ENCODE measurements around the gene NFATC2. TPM values are rescaled to one million over a fixed set of nuclear protein-coding genes. Genes with fewer than 3 reads are reported as not detected.

Gene NFATC2
- total and polyA plus RNA-seq, 2 of the 4 experiments (the other 2 are of a cell fraction) = 0.18 to 0.38 TPM

DNA sequence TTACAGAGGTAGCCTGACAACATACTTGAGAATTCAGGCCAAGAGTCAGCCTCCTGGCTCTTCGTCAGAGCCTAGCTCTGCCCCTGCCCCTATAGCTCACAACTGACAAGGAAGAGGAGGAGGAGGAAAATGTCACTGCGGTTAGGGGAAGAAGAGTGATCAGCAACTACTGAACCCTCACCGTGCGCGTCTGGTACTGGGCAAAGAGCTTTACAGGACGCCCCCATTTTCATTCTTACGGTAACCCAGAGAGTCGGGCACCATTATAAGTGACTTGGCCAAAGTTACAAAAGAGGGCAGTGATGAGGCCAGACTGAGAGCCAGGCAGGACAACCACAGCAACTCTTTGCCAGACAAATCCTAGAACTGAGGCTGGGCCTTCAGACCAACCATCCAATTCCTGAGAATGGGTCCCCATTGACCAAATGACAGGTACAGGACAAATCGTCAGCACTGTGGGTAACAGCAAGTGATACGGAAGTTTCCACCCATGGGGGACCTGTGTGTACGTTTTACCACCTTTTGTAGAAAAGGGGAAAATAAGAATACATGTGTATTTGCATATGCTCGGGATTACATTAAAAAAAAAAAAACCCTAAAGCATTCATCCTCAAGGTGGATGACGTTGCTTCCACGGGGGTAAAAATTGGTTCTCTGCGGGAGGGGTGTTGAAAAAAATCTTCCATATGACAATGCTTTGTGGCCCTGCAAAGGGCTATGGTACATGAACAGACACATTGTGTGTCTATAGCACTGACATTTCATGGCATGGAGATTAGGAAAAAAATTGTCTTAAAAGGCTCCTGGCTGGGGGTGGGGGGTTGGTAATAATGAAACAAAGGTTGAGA is 118.0 kb downstream of the NFATC2 start (continued):
- TF ChIP-seq, protein P1, sequence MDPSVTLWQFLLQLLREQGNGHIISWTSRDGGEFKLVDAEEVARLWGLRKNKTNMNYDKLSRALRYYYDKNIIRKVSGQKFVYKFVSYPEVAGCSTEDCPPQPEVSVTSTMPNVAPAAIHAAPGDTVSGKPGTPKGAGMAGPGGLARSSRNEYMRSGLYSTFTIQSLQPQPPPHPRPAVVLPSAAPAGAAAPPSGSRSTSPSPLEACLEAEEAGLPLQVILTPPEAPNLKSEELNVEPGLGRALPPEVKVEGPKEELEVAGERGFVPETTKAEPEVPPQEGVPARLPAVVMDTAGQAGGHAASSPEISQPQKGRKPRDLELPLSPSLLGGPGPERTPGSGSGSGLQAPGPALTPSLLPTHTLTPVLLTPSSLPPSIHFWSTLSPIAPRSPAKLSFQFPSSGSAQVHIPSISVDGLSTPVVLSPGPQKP (IDR thresholded peaks at IDR 0.05; ENCODE audit: borderline replicate concordance, low read depth, low read length) = no peak

DNA sequence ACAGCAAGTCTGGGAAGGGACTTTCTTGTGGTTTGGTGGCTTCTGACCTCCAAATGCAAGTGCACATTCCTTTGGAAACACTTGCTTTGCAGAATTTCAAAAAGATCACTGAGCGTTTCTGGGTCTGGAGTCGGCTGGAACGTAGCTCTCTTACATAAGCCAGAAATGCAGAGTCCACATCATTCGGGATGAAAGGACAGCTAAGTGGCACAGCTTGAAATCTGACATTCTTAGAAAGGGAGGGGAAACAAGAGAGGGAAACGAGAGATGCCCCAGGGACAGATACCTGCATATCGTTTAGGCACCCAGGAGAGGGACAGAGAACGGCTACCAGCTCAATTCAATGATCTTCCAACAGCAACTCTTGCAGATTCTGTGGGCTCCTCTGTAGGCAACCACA is 118.7 kb downstream of the NFATC2 start:
- H3K4me1 ChIP-seq (ENCODE audit: control insufficient read depth, insufficient read depth, low read length) = peaks cover 3% of the 10 kb centered on the region; the same call in 1 of the 2 replicates
- CTCF ChIA-PET = no interaction called here
- no peak overlapping the region for H3K14ac ChIP-seq (replicated peaks; ENCODE audit: low read depth, low read length)
- no peaks in the 10 kb centered on the region for H3K79me1 ChIP-seq (ENCODE audit: low read depth in 1 of 2, low read length in 2 of 2)
- no peak overlapping the region for H4K91ac ChIP-seq (ENCODE audit: insufficient read depth, low read depth, low read length)
- H3K56ac ChIP-seq (ENCODE audit: extremely low read depth, insufficient read depth, low read length) = no peak overlapping the region
- H3K9me1 ChIP-seq (ENCODE audit: insufficient read depth, low read length) = 0 out of 2 replicates have a peak, but pooled peaks cover 7% of the 10 kb centered on the region
- H4K20me1 ChIP-seq (ENCODE audit: insufficient read depth, low read length) = no peaks in the 10 kb centered on the region
- H2BK120ac ChIP-seq (ENCODE audit: low read depth, low read length) = no peak overlapping the region
- dilution Hi-C loops (cut with HindIII; ENCODE audit: low sequenced_read_pairs, unreplicated experiment) (loop anchor here (25.0 kb wide), 1 partner anchor 163 kb away; no protein-coding TSS in a partner anchor), intact Hi-C loops (cut with micrococcal nuclease) (no loop called here), in situ Hi-C loops (cut with MboI; ENCODE audit: low sequenced_read_pairs) (no loop called here)
- no peak overlapping the region for H2AFZ ChIP-seq (replicated peaks; ENCODE audit: low read length, poor library complexity)
- no TSS peak for BruUV-seq (replicated peaks)
- POLR2A ChIA-PET (ENCODE audit: unreplicated experiment) = no interaction called here
- H3K9ac ChIP-seq (ENCODE audit: low read depth, low read length) = no peak overlapping the region
- no peak overlapping the region for H2BK15ac ChIP-seq (ENCODE audit: low read depth, low read length)
- H3K4me3 ChIP-seq (ENCODE audit: insufficient read depth, low read depth, low read length) = no peak overlapping the region
- H3K9me3 ChIP-seq (ENCODE audit: control insufficient read depth, insufficient read depth, low read length) = no peaks in the 10 kb centered on the region
- H3K27ac ChIP-seq (ENCODE audit: insufficient read depth, low read length) = no peak overlapping the region
- H3K4me2 ChIP-seq (ENCODE audit: low read depth, low read length) = no peak overlapping the region
- H4K8ac ChIP-seq (ENCODE audit: low read depth in 2 of 2, low read length in 2 of 2) = no peak overlapping the region
- no peak for ATAC-seq (ENCODE audit: low read depth)
- H3K18ac ChIP-seq (ENCODE audit: low read depth, low read length) = no peak overlapping the region
- H3K36me3 ChIP-seq (ENCODE audit: control insufficient read depth, insufficient read depth, low read length) = no peaks in the 10 kb centered on the region
- no peak overlapping the region for H3K4ac ChIP-seq (ENCODE audit: low read depth, low read length)
- no peak overlapping the region for H2BK5ac ChIP-seq (ENCODE audit: low read depth, low read length, poor library complexity, severe bottlenecking)
- H2AK5ac ChIP-seq (ENCODE audit: low read depth, low read length) = no peak overlapping the region
- 66% methylated on average over 4 of the region's 7 CpGs; no CpG with 5 or more reads in 1 of the 2 experiments for WGBS, 2 experiments (ENCODE audit: extremely low coverage in 2 of 2, insufficient read length in 1 of 2)
- no peaks in the 10 kb centered on the region for H3K27me3 ChIP-seq (ENCODE audit: control insufficient read depth, insufficient read depth, low read length)
- H3K23ac ChIP-seq (ENCODE audit: low read depth, low read length) = no peak overlapping the region
- no peak overlapping the region for H2BK20ac ChIP-seq (ENCODE audit: low read depth, low read length)
- no peak for DNase-seq
- H2AK9ac ChIP-seq (replicated peaks; ENCODE audit: low read depth, low read length, poor library complexity) = no peak overlapping the region
- TF ChIP-seq MAFK (IDR thresholded peaks at IDR 0.05; ENCODE audit: low read depth, low read length) (no peak), SMC3 (IDR thresholded peaks at IDR 0.05; ENCODE audit: low read depth, low read length) (no peak)
- H4K5ac ChIP-seq (ENCODE audit: low read depth, low read length) = no peak overlapping the region

Data from IMR-90 (cell line).